Muscle layer of duodenum (tissue), 2 donors: ENCODE results near the gene KCNJ18.
"Not testable (repeated sequence)": the region's sequence is repeated elsewhere in the genome, so short reads cannot be mapped to it uniquely, and the experiment has no call there.

ENCODE experiments used
- H3K27ac ChIP-seq: one replicate; pipeline ENCODE4 v1.7.0; 2013; ENCODE audit warnings: mild to moderate bottlenecking, low read length
- H3K27me3 ChIP-seq: one replicate; pipeline ENCODE4 v1.7.0; 2013; ENCODE audit warnings: low read depth, mild to moderate bottlenecking, control low read depth, low read length
- H3K36me3 ChIP-seq, 2 donors: one replicate each; pipeline ENCODE4 v1.7.0; 2013; ENCODE audit warnings: low read length in 2 of 2, control low read depth in 1 of 2, mild to moderate bottlenecking in 1 of 2; ENCODE audit not compliant: insufficient read depth in 2 of 2, control insufficient read depth in 1 of 2
- H3K4me1 ChIP-seq, 2 donors: one replicate each; pipeline ENCODE4 v1.7.0; 2013; ENCODE audit warnings: low read length in 2 of 2, mild to moderate bottlenecking in 2 of 2, control low read depth in 1 of 2, moderate library complexity in 1 of 2; ENCODE audit not compliant: insufficient read depth in 2 of 2, control insufficient read depth in 1 of 2
- H3K4me3 ChIP-seq, 2 donors: one replicate each; pipeline ENCODE4 v1.7.0; 2013; ENCODE audit warnings: low read length in 2 of 2, low read depth in 1 of 2, mild to moderate bottlenecking in 1 of 2
- H3K9me3 ChIP-seq, 2 donors: one replicate each; pipeline ENCODE4 v1.7.0; 2013; ENCODE audit warnings: low read length in 2 of 2, control low read depth in 1 of 2, mild to moderate bottlenecking in 1 of 2; ENCODE audit not compliant: control insufficient read depth in 1 of 2
- donor health status: healthy.

Gene KCNJ18

GRCh38 chr17:21691481-21691880, 842 bp upstream of the KCNJ18 start:
- not testable (repeated sequence) for H3K4me1 ChIP-seq, H3K27me3 ChIP-seq, H3K9me3 ChIP-seq, H3K36me3 ChIP-seq, H3K4me3 ChIP-seq, H3K27ac ChIP-seq

- not testable (repeated sequence) for H3K27me3 ChIP-seq, H3K36me3 ChIP-seq, H3K4me3 ChIP-seq, H3K9me3 ChIP-seq, H3K27ac ChIP-seq, H3K4me1 ChIP-seq
Measured at GRCh38 chr17:21692704-21693065, 362 bp downstream of the KCNJ18 start.

GRCh38 chr17:21693391-21693796, 1.1 kb downstream of the KCNJ18 start:
- H3K9me3 ChIP-seq, H3K27me3 ChIP-seq, H3K4me3 ChIP-seq, H3K27ac ChIP-seq, H3K4me1 ChIP-seq, H3K36me3 ChIP-seq: not testable (repeated sequence)

GRCh38 chr17:21693937-21694336, 1.6 kb downstream of the KCNJ18 start:
- not testable (repeated sequence) for H3K4me1 ChIP-seq, H3K27ac ChIP-seq, H3K36me3 ChIP-seq, H3K27me3 ChIP-seq, H3K4me3 ChIP-seq, H3K9me3 ChIP-seq

GRCh38 chr17:21696227-21696626, 3.9 kb downstream of the KCNJ18 start:
- not testable (repeated sequence) for H3K4me1 ChIP-seq, H3K36me3 ChIP-seq, H3K27ac ChIP-seq, H3K27me3 ChIP-seq, H3K4me3 ChIP-seq, H3K9me3 ChIP-seq

GRCh38 chr17:21696842-21697507, 4.7 kb downstream of the KCNJ18 start:
- H3K4me1 ChIP-seq, H3K4me3 ChIP-seq, H3K27me3 ChIP-seq, H3K36me3 ChIP-seq, H3K27ac ChIP-seq, H3K9me3 ChIP-seq: not testable (repeated sequence)

GRCh38 chr17:21697508-21697860, 5.2 kb downstream of the KCNJ18 start:
- H3K27me3 ChIP-seq, H3K9me3 ChIP-seq, H3K4me1 ChIP-seq: not testable (repeated sequence)

GRCh38 chr17:21698437-21699075, 6.2 kb downstream of the KCNJ18 start:
- H3K4me3 ChIP-seq, H3K9me3 ChIP-seq, H3K27ac ChIP-seq, H3K27me3 ChIP-seq, H3K4me1 ChIP-seq, H3K36me3 ChIP-seq: not testable (repeated sequence)

More at GRCh38 chr17:21697508-21697860, 5.2 kb downstream of the KCNJ18 start:
- not testable (repeated sequence) for H3K36me3 ChIP-seq, H3K27ac ChIP-seq, H3K4me3 ChIP-seq

- H3K4me3 ChIP-seq, H3K27ac ChIP-seq, H3K9me3 ChIP-seq, H3K27me3 ChIP-seq, H3K36me3 ChIP-seq, H3K4me1 ChIP-seq: not testable (repeated sequence)
Measured at GRCh38 chr17:21699124-21699523, 6.8 kb downstream of the KCNJ18 start.

- not testable (repeated sequence) for H3K9me3 ChIP-seq, H3K4me3 ChIP-seq, H3K4me1 ChIP-seq, H3K27ac ChIP-seq, H3K36me3 ChIP-seq, H3K27me3 ChIP-seq
Measured at GRCh38 chr17:21699573-21700236, 7.4 kb downstream of the KCNJ18 start.

GRCh38 chr17:21701090-21701489, 8.8 kb downstream of the KCNJ18 start:
- not testable (repeated sequence) for H3K9me3 ChIP-seq, H3K27ac ChIP-seq, H3K27me3 ChIP-seq, H3K36me3 ChIP-seq, H3K4me1 ChIP-seq, H3K4me3 ChIP-seq

GRCh38 chr17:21702029-21702428, 9.7 kb downstream of the KCNJ18 start:
- not testable (repeated sequence) for H3K36me3 ChIP-seq, H3K27me3 ChIP-seq, H3K4me3 ChIP-seq, H3K4me1 ChIP-seq, H3K9me3 ChIP-seq, H3K27ac ChIP-seq
